ENCODE measurements around the gene MCC. TPM values are rescaled to one million over a fixed set of nuclear protein-coding genes. Genes with fewer than 3 reads are reported as not detected.

MCC gene
- total RNA-seq, 1 experiment from 2014 or later, result 23.5 TPM

- TF ChIP-seq E2F5 (CRISPR knock-in tag; IDR thresholded peaks at IDR 0.05), result no peak
- TF ChIP-seq USF1 (CRISPR knock-in tag; IDR thresholded peaks at IDR 0.05), result no peak
- TF ChIP-seq, protein P1, sequence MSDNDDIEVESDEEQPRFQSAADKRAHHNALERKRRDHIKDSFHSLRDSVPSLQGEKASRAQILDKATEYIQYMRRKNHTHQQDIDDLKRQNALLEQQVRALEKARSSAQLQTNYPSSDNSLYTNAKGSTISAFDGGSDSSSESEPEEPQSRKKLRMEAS (CRISPR knock-in tag; IDR thresholded peaks at IDR 0.05), result no peak
- TF ChIP-seq NFYB (CRISPR knock-in tag; conservative IDR thresholded peaks at IDR 0.05; ENCODE audit: low read depth), result no peak
- TF ChIP-seq TCF7 (CRISPR knock-in tag; IDR thresholded peaks at IDR 0.05; ENCODE audit: low read depth), result no peak
Measured at GRCh38 chr5:113375480-113376060, 112.7 kb downstream of the MCC start (continued).

DNA sequence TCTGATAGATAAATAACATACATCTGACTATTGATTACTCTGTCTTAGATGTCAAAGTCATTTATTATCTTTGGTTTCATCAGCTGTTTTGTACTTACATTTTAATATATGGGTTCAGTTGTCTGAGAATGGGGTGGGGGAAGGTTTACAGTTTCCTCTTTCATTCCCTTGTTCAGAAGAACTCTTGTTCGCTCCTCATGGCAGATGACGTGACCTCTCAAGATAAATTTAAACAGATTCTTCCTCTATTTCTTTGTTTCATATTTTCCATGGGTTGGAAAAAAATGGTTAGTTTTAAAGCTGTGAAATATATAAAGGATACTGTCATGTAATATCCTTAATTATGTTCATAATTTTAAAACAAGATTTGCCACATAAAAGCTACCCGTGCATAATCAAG is 114.8 kb downstream of the MCC start:
- H3K4me1 Mint-ChIP-seq, result no peaks in the 10 kb centered on the region
- peaks cover 5% of the 10 kb centered on the region; the same call in 1 of the 2 replicates for H3K27me3 Mint-ChIP-seq (ENCODE audit: low read depth)
- ATAC-seq (no peak), DNase-seq (ENCODE audit: low spot score) (no peak)
- no peak for TF ChIP-seq TCF7 (CRISPR knock-in tag; IDR thresholded peaks at IDR 0.05; ENCODE audit: low read depth)
- no peak for TF ChIP-seq CREB1 (CRISPR knock-in tag; IDR thresholded peaks at IDR 0.05)
- TF ChIP-seq TP53 (CRISPR knock-in tag; IDR thresholded peaks at IDR 0.05), result no peak
- no peak for TF ChIP-seq KAT7 (CRISPR knock-in tag; IDR thresholded peaks at IDR 0.05; ENCODE audit: borderline replicate concordance)
- no peak overlapping the region for H3K4me3 Mint-ChIP-seq
- no peak overlapping the region for H3K27ac Mint-ChIP-seq
- ChIA-PET CTCF (interaction anchor here (0.8 to 1.5 kb wide), 3 partner anchors 12 to 233 kb away, joined by 3 to 5 read pairs (median 3); partner anchors contain the start of gene YTHDC2), POLR2A (no interaction called here)
- no peaks in the 10 kb centered on the region for H3K36me3 Mint-ChIP-seq
- no peaks in the 10 kb centered on the region for H3K9me3 Mint-ChIP-seq

- Mint-ChIP-seq H3K27me3 (ENCODE audit: low read depth) (peaks cover 5% of the 10 kb centered on the region; the same call in 1 of the 2 replicates), H3K27ac (no peak overlapping the region), H3K4me3 (no peak overlapping the region), H3K4me1 (no peaks in the 10 kb centered on the region; the same call in 1 of the 2 replicates), H3K36me3 (peaks cover 2% of the 10 kb centered on the region; the same call in 1 of the 2 replicates), H3K9me3 (no peaks in the 10 kb centered on the region)
- ChIA-PET POLR2A (no interaction called here), CTCF (no interaction called here)
- no peak for ATAC-seq
- DNase-seq (ENCODE audit: low spot score), result no peak
- TF ChIP-seq ATF6 (CRISPR knock-in tag; IDR thresholded peaks at IDR 0.05) (no peak), HMGA2 (CRISPR knock-in tag; IDR thresholded peaks at IDR 0.05) (no peak), ARID4B (CRISPR knock-in tag; IDR thresholded peaks at IDR 0.05; ENCODE audit: borderline replicate concordance) (no peak), SOX15 (CRISPR knock-in tag; IDR thresholded peaks at IDR 0.05) (no peak), TEAD4 (CRISPR knock-in tag; IDR thresholded peaks at IDR 0.05) (no peak), OVOL2 (CRISPR knock-in tag; IDR thresholded peaks at IDR 0.05; ENCODE audit: borderline replicate concordance) (no peak), ZSCAN18 (CRISPR knock-in tag; IDR thresholded peaks at IDR 0.05) (no peak)
- TF ChIP-seq, protein P2, sequence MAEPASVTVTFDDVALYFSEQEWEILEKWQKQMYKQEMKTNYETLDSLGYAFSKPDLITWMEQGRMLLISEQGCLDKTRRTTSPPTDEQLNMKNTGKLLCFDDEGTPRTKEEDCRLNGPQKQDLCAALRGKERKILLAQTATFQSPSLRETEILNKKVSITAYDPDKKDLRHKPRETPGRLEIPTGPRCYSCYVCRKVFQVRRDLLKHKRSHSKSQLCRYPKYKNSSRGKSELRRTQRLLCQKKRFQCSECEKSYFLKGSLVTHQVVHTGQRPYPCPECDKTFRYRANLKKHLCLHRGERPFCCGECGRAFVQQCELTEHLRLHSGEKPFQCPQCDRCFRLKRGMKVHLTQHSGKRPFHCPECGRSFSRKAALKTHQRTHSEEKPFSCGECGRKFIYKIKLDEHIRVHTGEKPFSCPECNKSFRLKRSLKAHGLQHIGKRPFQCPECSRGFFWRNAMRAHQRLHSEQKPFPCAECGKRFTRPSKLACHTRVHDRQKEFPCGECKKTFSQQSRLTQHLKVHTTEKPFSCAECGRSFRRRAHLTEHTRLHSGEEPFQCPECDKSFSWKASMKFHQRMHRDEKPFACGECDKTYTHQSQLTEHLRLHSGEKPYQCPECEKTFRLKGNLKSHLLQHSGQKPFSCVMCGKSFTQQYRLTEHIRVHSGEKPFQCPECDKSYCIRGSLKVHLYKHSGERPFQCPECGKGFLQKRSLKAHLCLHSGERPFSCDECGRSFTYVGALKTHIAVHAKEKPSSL (CRISPR knock-in tag; conservative IDR thresholded peaks at IDR 0.05), result no peak
- TF ChIP-seq, protein P3, sequence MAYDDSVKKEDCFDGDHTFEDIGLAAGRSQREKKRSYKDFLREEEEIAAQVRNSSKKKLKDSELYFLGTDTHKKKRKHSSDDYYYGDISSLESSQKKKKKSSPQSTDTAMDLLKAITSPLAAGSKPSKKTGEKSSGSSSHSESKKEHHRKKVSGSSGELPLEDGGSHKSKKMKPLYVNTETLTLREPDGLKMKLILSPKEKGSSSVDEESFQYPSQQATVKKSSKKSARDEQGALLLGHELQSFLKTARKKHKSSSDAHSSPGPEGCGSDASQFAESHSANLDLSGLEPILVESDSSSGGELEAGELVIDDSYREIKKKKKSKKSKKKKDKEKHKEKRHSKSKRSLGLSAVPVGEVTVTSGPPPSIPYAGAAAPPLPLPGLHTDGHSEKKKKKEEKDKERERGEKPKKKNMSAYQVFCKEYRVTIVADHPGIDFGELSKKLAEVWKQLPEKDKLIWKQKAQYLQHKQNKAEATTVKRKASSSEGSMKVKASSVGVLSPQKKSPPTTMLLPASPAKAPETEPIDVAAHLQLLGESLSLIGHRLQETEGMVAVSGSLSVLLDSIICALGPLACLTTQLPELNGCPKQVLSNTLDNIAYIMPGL (CRISPR knock-in tag; IDR thresholded peaks at IDR 0.05), result no peak
Measured at GRCh38 chr5:113371721-113372196, 116.5 kb downstream of the MCC start.
